D721Med (cell line): ENCODE results near the gene CTBP1.

Source experiments
- DNase-seq: peaks from one replicate; pipeline ENCODE4 v3.0.0; 2011; ENCODE audit warnings: low spot score; ENCODE audit not compliant: insufficient read length
- FAIRE-seq: peaks from 2 replicates; lab custom pipeline; 2011; peaks lifted over from hg19 to GRCh38; lab: Jason Lieb, UNC
- TF ChIP-seq, protein P1 (sequence below): IDR thresholded peaks from 2 replicates; pipeline ENCODE4 v1.5.1; 2012; ENCODE audit warnings: mild to moderate bottlenecking, control low read depth; ENCODE audit not compliant: insufficient read depth; ENCODE audit errors: missing control alignments

Gene CTBP1

DNA sequence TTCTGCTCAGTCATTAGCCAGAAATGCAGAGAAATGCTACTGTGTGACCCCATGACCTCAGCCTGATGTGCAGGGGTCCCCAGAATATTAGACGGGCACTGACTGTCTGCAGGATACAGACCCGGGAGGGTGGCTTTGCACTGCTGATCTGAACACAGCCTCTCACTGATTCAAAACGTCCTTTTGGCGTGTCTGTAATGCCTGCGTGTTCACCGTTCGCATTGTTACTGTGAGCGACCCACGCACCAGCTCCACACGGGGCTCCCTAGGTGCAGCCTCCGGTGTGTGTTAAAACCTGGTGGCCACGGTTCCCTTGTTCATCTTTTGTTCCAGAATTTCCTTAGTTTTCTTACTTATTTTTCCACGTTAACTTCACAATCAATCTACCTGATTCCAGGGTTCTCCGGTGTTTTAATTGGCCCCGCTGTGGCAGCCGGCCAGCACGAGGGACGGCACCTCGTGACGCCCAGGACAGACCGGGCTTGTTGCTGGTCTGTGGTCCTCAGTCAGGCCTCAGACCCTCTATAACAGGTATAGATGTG lies 44.6 kb downstream of the CTBP1 start:
- TF ChIP-seq, protein P1, sequence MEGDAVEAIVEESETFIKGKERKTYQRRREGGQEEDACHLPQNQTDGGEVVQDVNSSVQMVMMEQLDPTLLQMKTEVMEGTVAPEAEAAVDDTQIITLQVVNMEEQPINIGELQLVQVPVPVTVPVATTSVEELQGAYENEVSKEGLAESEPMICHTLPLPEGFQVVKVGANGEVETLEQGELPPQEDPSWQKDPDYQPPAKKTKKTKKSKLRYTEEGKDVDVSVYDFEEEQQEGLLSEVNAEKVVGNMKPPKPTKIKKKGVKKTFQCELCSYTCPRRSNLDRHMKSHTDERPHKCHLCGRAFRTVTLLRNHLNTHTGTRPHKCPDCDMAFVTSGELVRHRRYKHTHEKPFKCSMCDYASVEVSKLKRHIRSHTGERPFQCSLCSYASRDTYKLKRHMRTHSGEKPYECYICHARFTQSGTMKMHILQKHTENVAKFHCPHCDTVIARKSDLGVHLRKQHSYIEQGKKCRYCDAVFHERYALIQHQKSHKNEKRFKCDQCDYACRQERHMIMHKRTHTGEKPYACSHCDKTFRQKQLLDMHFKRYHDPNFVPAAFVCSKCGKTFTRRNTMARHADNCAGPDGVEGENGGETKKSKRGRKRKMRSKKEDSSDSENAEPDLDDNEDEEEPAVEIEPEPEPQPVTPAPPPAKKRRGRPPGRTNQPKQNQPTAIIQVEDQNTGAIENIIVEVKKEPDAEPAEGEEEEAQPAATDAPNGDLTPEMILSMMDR, result no peak
- DNase-seq, result no peak
- FAIRE-seq, result no peak

DNA sequence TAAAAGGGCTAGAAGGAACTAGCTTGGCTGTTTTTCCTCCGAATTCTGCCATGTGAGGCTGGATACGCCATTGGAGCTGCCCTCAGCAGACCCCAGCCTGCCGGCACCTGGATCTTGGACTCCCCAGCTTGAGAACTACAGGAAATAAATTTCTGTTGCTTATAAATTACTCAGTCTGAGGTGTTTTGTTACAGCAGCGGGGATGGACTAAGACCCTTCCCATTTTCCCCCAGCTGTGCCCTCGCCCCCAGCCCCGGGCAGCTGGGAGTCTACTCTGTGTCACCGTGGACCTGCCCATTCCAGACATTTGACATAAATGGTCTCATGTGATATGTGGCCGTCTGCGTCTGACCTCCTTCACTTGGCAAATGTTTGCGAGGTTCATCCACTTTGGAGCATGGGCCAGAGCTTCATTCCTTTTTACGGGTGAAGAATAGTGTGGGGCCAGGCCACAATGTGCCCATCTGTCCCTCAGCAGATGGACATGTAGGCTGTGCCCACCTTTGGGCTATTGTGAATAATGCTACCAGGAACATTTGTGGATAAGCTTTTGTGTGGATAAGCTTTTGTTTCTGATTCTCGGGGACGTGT lies 45.8 kb downstream of the CTBP1 start:
- TF ChIP-seq, protein P1, result no peak
- FAIRE-seq (no peak), DNase-seq (no peak)

DNA sequence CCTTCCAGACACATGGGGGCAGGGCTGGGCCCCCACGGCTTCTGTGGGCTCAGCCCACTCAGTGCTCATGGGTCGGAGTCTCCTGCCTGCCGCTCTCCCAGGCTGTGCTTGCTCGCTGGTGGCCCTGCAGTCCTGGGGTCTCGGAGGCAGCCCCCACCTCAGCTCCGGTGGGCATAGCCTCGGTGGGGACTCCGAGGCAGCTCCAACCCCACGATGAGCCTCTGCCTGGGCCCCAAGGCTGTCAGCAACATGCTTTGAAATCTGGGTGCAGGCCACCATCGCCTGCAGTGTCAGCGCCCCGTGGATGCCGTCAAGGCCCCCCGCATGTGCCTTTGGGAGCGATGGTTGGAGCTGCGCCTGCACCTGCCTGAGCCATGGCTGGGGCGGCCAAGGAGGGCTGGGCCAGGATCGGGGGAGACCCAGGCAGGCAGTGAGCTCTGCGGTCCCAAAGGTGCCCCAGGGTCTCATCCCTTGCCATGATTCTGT lies 46.4 kb downstream of the CTBP1 start:
- no peak for FAIRE-seq
- no peak for DNase-seq
- TF ChIP-seq, protein P1, result no peak

DNA sequence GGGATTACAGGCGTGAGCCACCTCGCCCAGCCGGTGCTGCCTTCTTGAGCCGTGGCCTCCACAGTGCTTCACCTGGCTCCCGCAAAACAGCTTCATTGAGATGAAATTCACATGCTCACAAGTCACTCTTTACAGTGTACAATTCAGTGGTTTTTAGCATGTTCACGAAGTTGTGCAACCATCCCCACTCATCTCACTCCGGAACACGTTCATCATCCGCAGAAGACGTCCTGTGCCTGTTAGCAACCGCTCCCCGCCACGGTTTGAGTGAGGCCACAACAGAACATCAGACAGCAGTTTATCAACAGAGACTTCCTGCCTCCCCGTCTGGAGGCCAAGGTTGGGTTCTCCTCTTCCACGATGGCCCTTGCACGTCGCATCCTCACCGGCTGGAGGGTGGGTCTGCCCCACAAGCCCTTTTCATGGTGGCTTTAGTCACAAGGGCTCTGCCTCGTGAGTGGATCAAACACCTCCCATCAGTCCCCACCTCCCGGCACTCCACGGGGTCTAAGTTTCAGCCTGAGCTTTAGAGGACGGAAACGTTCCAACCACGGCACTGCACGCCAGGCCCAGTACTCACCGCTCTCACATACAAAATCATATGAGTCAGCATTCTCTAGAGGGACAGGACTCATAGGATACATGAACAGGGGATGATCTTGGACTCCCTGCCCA lies 46.9 kb downstream of the CTBP1 start:
- TF ChIP-seq, protein P1, result no peak
- no peak for DNase-seq
- FAIRE-seq, result no peak

DNA sequence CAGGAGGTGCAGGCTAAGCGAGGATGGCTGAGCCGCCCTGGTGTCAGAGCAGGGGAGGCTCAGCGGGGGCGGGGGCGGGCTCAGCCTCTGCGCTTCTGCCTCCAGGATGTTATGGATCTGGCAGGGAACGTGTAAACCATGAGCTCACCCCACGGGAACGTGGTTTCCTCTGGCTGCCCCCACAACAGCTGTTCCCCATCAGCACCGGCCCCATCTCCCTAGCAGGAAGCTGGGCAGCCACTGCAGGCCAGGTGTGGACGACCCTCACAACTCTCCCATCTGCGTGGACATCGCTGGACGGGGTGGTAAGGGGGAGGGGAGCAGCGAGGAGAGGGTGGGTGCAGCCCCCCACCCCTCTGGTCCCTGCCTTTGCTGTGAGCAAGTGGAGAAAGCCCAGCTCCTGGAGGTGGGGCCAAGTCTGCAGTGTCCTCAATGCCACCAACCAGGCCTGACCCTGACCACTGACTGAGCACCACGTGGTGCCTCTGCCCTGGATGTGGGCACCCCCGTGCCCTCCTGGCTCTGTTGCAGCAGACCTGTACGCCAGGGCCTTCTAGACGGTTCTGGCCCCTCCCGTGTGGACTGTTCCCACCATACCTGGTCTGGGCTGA lies 48.4 kb downstream of the CTBP1 start:
- FAIRE-seq, result no peak
- TF ChIP-seq, protein P1, result no peak
- no peak for DNase-seq

DNA sequence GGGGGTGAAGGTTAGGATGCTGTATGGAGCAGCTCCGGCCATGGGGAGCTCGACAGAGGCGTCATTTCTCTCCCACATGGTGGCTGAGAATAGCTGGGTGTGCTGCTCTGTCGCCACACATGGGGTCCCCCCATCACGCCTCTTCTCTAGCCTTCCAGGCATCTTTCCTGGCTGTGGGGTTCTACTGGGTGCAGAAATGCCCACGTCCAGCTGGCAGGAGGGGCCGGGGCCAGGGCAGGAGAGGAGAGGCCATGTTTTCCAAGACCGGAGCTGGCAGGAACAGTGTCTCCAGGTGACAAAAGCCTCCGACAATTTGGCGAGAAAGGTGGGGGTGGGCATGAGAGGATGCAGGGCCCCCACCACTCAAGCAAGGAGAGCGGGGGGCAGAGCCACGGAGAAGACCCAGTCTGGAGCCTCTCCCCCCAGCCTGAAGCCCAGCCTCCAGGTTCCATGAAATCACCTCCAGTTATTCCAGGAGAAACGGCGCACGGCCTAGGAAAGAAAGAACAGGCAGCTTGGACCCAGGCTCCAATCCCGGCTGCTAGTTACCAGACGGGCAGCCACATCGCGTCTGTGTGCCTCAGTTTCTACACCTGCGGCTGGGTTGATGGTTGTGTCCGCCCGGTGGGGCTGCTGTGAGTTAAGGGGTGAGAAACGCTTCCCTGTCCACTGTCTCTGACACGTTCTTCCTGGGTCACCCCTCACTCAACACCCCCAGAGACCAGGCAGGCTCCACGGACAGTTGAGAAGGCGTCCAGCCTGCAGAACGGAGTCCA lies 49.2 kb downstream of the CTBP1 start:
- DNase-seq (no peak), FAIRE-seq (no peak)
- TF ChIP-seq, protein P1, result no peak
